KMS-11 (cell line): Measurements from ENCODE around the gene SACM1L.

ENCODE experiments used
- H2AFZ ChIP-seq: fragments of 200-600 bp; sonication (generic); 2 replicates; pipeline ENCODE4 v1.6.1; 2016; ENCODE audit warnings: antibody characterized with exemption, mixed run types, low read depth
- H3K27ac ChIP-seq: fragments of 200-600 bp; sonication (generic); 2 replicates; pipeline ENCODE4 v1.6.1; 2016; ENCODE audit warnings: mild to moderate bottlenecking, mixed run types
- H3K27me3 ChIP-seq: fragments of 200-600 bp; sonication (generic); 2 replicates; pipeline ENCODE4 v1.6.1; 2017; ENCODE audit warnings: mild to moderate bottlenecking, low read depth, mixed run types, moderate library complexity; ENCODE audit not compliant: insufficient read depth
- H3K36me3 ChIP-seq: fragments of 200-600 bp; sonication (generic); 2 replicates; pipeline ENCODE4 v1.6.1; 2017; ENCODE audit warnings: mild to moderate bottlenecking, mixed run types; ENCODE audit not compliant: insufficient read depth
- H3K4me1 ChIP-seq: fragments of 200-600 bp; sonication (generic); 2 replicates; pipeline ENCODE4 v1.6.1; 2016; ENCODE audit warnings: mild to moderate bottlenecking, low read depth, mixed run types; ENCODE audit not compliant: poor library complexity, severe bottlenecking
- H3K4me2 ChIP-seq: fragments of 200-600 bp; sonication (generic); 2 replicates; pipeline ENCODE4 v1.7.0; 2016; ENCODE audit warnings: mild to moderate bottlenecking, mixed run types
- H3K4me3 ChIP-seq: fragments of 200-600 bp; sonication (generic); IDR thresholded peaks from 2 replicates; pipeline ENCODE4 v1.6.1; 2017; ENCODE audit warnings: low read depth, low read length, mixed read lengths; ENCODE audit not compliant: insufficient read depth
- H3K79me2 ChIP-seq: fragments of 200-600 bp; sonication (generic); 2 replicates; pipeline ENCODE4 v1.6.1; 2016; ENCODE audit warnings: low read depth, mixed run types; ENCODE audit not compliant: insufficient read depth
- H3K9ac ChIP-seq: fragments of 200-600 bp; sonication (generic); 2 replicates; pipeline ENCODE4 v1.6.1; 2016; ENCODE audit warnings: mild to moderate bottlenecking, mixed run types
- H4K20me1 ChIP-seq: fragments of 200-600 bp; sonication (generic); 2 replicates; pipeline ENCODE4 v1.6.1; 2016; ENCODE audit warnings: mild to moderate bottlenecking, mixed run types; ENCODE audit not compliant: insufficient read depth
- TF ChIP-seq, protein P1 (sequence below): fragments of 200-600 bp; sonication (generic); conservative IDR thresholded peaks from 2 replicates; pipeline ENCODE4 v1.6.1; 2017; ENCODE audit warnings: low read depth, mild to moderate bottlenecking, antibody characterized with exemption, low read length, moderate library complexity, mixed read lengths

The SACM1L gene

DNA sequence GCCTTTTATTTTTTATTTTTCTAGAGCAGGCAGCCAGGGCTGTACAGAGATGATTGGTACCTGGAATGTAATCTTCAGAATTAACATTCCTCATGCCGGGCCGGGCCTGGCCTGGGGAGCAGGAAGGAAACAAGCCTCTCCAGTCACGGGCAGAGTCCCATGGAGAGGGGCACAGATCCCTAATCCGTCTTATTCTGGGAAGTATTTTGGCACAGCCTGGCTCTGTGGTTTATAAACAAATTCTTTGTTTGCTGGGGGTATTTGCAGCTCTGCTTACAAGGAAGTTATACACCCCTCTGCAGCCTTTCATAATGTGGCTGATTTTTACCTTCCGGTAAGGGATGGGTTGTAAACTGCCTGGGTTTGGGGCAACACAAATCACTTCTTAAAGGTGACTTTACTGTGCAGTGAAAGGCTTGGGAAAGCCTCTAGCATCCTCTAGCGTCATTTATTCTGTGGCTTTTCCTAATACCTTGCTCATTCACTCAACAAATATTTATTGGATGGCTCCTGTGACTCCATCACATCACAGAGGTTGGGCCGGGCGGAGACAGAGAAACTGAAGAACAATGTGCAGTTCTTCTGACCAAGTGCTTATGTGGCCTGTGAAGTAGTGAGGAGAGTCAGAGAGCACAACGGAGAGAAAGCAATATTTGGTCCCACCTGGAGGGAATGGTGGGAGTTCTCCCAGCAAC lies 104.4 kb downstream of the SACM1L start:
- TF ChIP-seq, protein P1, sequence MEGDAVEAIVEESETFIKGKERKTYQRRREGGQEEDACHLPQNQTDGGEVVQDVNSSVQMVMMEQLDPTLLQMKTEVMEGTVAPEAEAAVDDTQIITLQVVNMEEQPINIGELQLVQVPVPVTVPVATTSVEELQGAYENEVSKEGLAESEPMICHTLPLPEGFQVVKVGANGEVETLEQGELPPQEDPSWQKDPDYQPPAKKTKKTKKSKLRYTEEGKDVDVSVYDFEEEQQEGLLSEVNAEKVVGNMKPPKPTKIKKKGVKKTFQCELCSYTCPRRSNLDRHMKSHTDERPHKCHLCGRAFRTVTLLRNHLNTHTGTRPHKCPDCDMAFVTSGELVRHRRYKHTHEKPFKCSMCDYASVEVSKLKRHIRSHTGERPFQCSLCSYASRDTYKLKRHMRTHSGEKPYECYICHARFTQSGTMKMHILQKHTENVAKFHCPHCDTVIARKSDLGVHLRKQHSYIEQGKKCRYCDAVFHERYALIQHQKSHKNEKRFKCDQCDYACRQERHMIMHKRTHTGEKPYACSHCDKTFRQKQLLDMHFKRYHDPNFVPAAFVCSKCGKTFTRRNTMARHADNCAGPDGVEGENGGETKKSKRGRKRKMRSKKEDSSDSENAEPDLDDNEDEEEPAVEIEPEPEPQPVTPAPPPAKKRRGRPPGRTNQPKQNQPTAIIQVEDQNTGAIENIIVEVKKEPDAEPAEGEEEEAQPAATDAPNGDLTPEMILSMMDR = no peak
- no peaks in the 10 kb centered on the region for H3K36me3 ChIP-seq
- no peak overlapping the region for H3K27ac ChIP-seq
- H3K4me3 ChIP-seq = no peak overlapping the region
- no peak overlapping the region for H3K4me2 ChIP-seq
- H3K4me1 ChIP-seq = no peaks in the 10 kb centered on the region
- H2AFZ ChIP-seq = no peak overlapping the region
- no peaks in the 10 kb centered on the region for H3K27me3 ChIP-seq
- H3K79me2 ChIP-seq = no peaks in the 10 kb centered on the region
- no peaks in the 10 kb centered on the region for H4K20me1 ChIP-seq
- no peak overlapping the region for H3K9ac ChIP-seq

DNA sequence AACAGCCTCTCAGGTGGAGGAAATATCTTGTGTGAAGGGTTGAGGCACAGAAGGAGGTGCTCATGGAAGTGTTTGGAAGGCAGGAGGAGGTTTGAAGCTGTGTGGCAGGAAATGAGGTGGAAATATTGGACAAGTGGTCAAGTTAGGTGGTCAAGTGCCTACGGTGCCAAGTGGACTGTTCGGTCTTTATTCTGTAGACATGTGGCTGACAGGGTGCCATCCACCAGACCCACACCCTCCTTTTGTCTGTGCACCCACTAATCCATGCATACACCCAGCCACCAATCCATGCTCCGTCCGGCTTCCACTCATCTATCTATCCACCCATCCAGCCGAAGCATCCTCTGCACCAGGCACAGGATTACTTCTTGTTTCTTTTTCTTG lies 105.0 kb downstream of the SACM1L start:
- Histone ChIP-seq H3K27me3 (no peaks in the 10 kb centered on the region), H3K9ac (no peak overlapping the region), H3K4me3 (no peak overlapping the region), H3K4me1 (no peaks in the 10 kb centered on the region), H4K20me1 (no peaks in the 10 kb centered on the region), H3K4me2 (no peak overlapping the region), H3K36me3 (no peaks in the 10 kb centered on the region), H3K27ac (no peak overlapping the region), H3K79me2 (no peaks in the 10 kb centered on the region), H2AFZ (no peak overlapping the region)
- TF ChIP-seq, protein P1 = no peak

DNA sequence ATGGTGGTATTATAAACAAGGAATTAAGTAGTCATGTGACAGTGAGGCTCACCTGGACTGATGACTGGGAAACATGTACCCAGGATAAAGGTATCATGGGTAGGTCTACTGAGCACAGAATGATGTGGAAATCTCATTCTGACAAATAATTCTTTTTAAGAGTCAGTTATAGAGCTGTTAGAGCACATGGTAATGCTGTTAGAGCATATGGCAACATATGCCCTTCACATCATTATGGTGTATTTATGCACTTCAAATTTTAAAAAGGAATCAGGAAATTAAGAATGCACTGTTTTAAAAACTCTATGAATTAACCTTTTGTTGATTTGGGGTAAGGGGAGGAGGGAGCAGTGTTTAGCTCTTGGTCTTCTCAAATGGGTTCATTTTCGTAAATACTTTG lies 105.5 kb downstream of the SACM1L start:
- H3K79me2 ChIP-seq = no peaks in the 10 kb centered on the region
- H3K4me2 ChIP-seq = no peak overlapping the region
- no peak overlapping the region for H3K4me3 ChIP-seq

More for the DNA sequence above, 105.5 kb downstream of the SACM1L start:
- Histone ChIP-seq H3K9ac (no peak overlapping the region), H3K27me3 (no peaks in the 10 kb centered on the region), H4K20me1 (no peaks in the 10 kb centered on the region), H2AFZ (no peak overlapping the region), H3K27ac (no peak overlapping the region), H3K4me1 (no peaks in the 10 kb centered on the region), H3K36me3 (no peaks in the 10 kb centered on the region)
- TF ChIP-seq, protein P1 = no peak
